GM21529 (cell line): ENCODE measurements around the gene ATP2C2.
"Not testable (repeated sequence)": the region's sequence is repeated elsewhere in the genome, so short reads cannot be mapped to it uniquely, and the experiment has no call there.

ENCODE experiments used
- ATAC-seq: cut with Tn5 transposase; IDR thresholded peaks from one replicate; pipeline ENCODE4 v1.9.1; 2021; ENCODE audit not compliant: unreplicated experiment

ATP2C2 gene

GRCh38 chr16:84368308-84368996, at the start of gene ATP2C2:
ATP2C2 (plus strand) TSS chr16:84368538; CDS start chr16:84368616, 78 bp downstream.
- ATAC-seq: no peak

- no peak for ATAC-seq
Measured at GRCh38 chr16:84319146-84319760, 49.1 kb upstream of the ATP2C2 start.

- ATAC-seq: no peak
Measured at GRCh38 chr16:84320511-84320910, 47.8 kb upstream of the ATP2C2 start.

- no peak for ATAC-seq
Measured at GRCh38 chr16:84321932-84322331, 46.4 kb upstream of the ATP2C2 start.

GRCh38 chr16:84322749-84323148, 45.6 kb upstream of the ATP2C2 start:
- ATAC-seq: no peak

GRCh38 chr16:84323606-84324005, 44.7 kb upstream of the ATP2C2 start:
- ATAC-seq: no peak

- no peak for ATAC-seq
Measured at GRCh38 chr16:84324434-84325262, 43.7 kb upstream of the ATP2C2 start.

- no peak for ATAC-seq
Measured at GRCh38 chr16:84326545-84326944, 41.8 kb upstream of the ATP2C2 start.

- no peak for ATAC-seq
Measured at GRCh38 chr16:84327926-84328505, 40.3 kb upstream of the ATP2C2 start.

GRCh38 chr16:84329016-84329415, 39.3 kb upstream of the ATP2C2 start:
- ATAC-seq: no peak

GRCh38 chr16:84329843-84330684, 38.3 kb upstream of the ATP2C2 start:
- ATAC-seq: no peak

GRCh38 chr16:84330685-84331050, 37.7 kb upstream of the ATP2C2 start:
- ATAC-seq: no peak

GRCh38 chr16:84331998-84332780, 36.1 kb upstream of the ATP2C2 start:
- no peak for ATAC-seq

GRCh38 chr16:84332975-84333684, 35.2 kb upstream of the ATP2C2 start:
- ATAC-seq: no peak

- ATAC-seq: no peak
Measured at GRCh38 chr16:84334058-84334457, 34.3 kb upstream of the ATP2C2 start.

GRCh38 chr16:84334482-84334881, 33.9 kb upstream of the ATP2C2 start:
- ATAC-seq: no peak

GRCh38 chr16:84337236-84337635, 31.1 kb upstream of the ATP2C2 start:
- not testable (repeated sequence) for ATAC-seq

- no peak for ATAC-seq
Measured at GRCh38 chr16:84339311-84339710, 29.0 kb upstream of the ATP2C2 start.

GRCh38 chr16:84339766-84340165, 28.6 kb upstream of the ATP2C2 start:
- ATAC-seq: no peak
